Stomach (tissue), 9 donors: Measurements from ENCODE around the gene MARCHF10. TPM values are rescaled to one million over a fixed set of nuclear protein-coding genes. Genes with fewer than 3 reads are reported as not detected.

Source experiments
- DNase-seq, 2 donors: peaks; one replicate each; pipeline versions ENCODE4 v3.0.0 to v3.0.0-alpha.2; 2013 to 2019
- H3K27ac ChIP-seq, 5 donors: fragments of 200-600 bp in 4 of 5; sonication (generic) in 4 of 5; one replicate each; pipeline ENCODE4 v1.5.1; 2013 to 2019; ENCODE audit warnings: mild to moderate bottlenecking in 1 of 5, moderate library complexity in 1 of 5
- H3K27me3 ChIP-seq, 3 donors: fragments of 200-600 bp; sonication (generic); one replicate each; pipeline ENCODE4 v1.5.1; 2017 to 2019; ENCODE audit warnings: mixed run types in 1 of 3
- H3K36me3 ChIP-seq, 4 donors: fragments of 200-600 bp; sonication (generic); 1 replicate in 3 of 4; 2 replicates in 1 of 4; pipeline ENCODE4 v1.5.1; 2016 to 2019
- H3K4me1 ChIP-seq, 4 donors: fragments of 200-600 bp; sonication (generic); one replicate each; pipeline ENCODE4 v1.5.1; 2016 to 2019
- H3K4me3 ChIP-seq, 4 donors: fragments of 200-600 bp; sonication (generic) in 3 of 4; one replicate each; pipeline ENCODE4 v1.5.1; 2016 to 2019; ENCODE audit warnings: mild to moderate bottlenecking in 1 of 4
- H3K9me3 ChIP-seq, 4 donors: fragments of 200-600 bp; sonication (generic); one replicate each; pipeline ENCODE4 v1.5.1; 2016 to 2019
- EP300 ChIP-seq: sonication (generic); formaldehyde crosslinking; IDR thresholded peaks from one replicate; pipeline ENCODE4 v1.6.1; 2017; ENCODE audit warnings: antibody characterized with exemption
- POLR2A ChIP-seq, 4 donors: fragments of 450-650 bp; IDR thresholded peaks; one replicate each; pipeline ENCODE4 v1.6.1; 2016; ENCODE audit warnings: antibody characterized with exemption in 4 of 4, control low read depth in 2 of 4, mild to moderate bottlenecking in 1 of 4, moderate library complexity in 1 of 4
- POLR2AphosphoS5 ChIP-seq, 3 donors: sonication (generic); formaldehyde crosslinking; IDR thresholded peaks; one replicate each; pipeline ENCODE4 v1.6.1; 2016; ENCODE audit warnings: antibody characterized with exemption in 3 of 3
- WGBS, 5 donors: extraction: QIAGEN DNeasy Blood & Tissue Kit in 3 of 5; methylation state at CpG; one replicate each; pipeline versions ENCODE4 v1.1.5 to v1.1.7; 2013 to 2018; 5-methylcytosine and 5-hydroxymethylcytosine counted together
- intact Hi-C: fragments of 100-400 bp; cut with DNase I; formaldehyde crosslinking; loops from one replicate; pipeline ENCODE4 v1.15.1; 2023; ENCODE audit warnings: low total_unique reads
- polyA plus RNA-seq, 3 donors: library from polyadenylated mRNA; stranded (reverse); fragments of 200-250 nt; gene quantifications; one replicate each; pipeline ENCODE4 v1.2.3, GENCODE V29; 2013
- total RNA-seq, 5 donors: library from RNA; depleted of rRNA; stranded (reverse); fragments of >200 nt; gene quantifications; one replicate each; pipeline versions ENCODE4 v1.1.0 to v1.2.3, GENCODE V29; 2014 to 2016
- TF ChIP-seq, protein P1 (sequence below), 7 experiments: fragments of 450-650 bp in 4 of 7; fragments of 200-600 bp in 3 of 7; sonication (generic) in 3 of 7; IDR thresholded peaks; one replicate each; pipeline ENCODE4 v1.5.1; 2016 to 2019; ENCODE audit warnings: antibody characterized with exemption in 7 of 7, control low read depth in 2 of 7, mild to moderate bottlenecking in 1 of 7
- donor health status: healthy with polysubstance abuse.
- donor health status: Bipolar disorder and iron deficiency.
- donor health status: healthy.

Gene MARCHF10
- total and polyA plus RNA-seq, 8 donors, result 0.31 to 0.89 TPM; not detected in 6

DNA sequence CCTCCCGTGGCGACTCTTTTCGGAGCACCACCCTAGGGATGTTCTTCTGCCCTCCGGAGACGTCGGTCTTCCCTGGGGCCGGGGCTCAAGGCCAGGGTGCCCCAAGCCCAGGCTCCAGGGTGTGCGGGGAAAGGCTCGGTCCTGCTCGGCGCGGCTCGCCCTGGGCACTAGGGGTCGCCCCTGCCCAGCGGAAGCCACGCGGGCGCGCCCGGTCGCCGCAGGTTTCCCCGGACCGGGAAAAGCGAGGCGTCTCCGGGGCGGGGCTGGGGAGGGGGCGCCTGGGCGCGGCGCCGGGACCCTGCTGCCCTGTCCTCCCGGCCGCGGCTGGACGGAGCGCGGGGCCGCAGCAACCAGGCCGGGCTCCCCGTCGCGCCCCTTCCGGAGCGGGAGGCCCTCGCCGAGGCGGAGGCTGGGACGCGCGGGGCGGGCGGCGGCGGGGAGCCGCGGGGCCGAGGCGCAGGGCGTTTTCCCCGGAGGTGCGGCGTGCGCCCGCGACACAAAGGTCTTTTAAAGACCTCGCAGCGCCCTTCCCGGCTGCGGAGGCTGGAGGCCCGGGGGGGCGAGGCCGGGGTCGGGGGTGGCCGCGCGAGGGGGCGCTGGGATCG, 104.2 kb downstream of the MARCHF10 start:
- intact Hi-C loops, result loop anchor here (5.0 to 10.0 kb wide), 2 partner anchors 263 to 721 kb away; partner anchors contain the start of gene TANC2
- H3K27ac ChIP-seq, result peak overlapping the region; percentile 59 to 88 (median 81)
- peak overlapping the region; percentile 65 to 72 (median 69) for H3K4me3 ChIP-seq
- peak; percentile 83 to 91 for DNase-seq
- 0 to 1% (median 1%) methylated on average over 8 to 80 of the region's 80 CpGs; no CpG with 5 or more reads in 1 of the 5 donors for WGBS, 5 donors
- H3K27me3 ChIP-seq, result peaks cover 0 to 8% (median 0%) of the 10 kb centered on the region in 3 donors
- peaks cover 5 to 8% (median 7%) of the 10 kb centered on the region in 4 donors for H3K9me3 ChIP-seq
- peaks cover 16 to 34% (median 28%) of the 10 kb centered on the region in 4 donors for H3K4me1 ChIP-seq
- H3K36me3 ChIP-seq, result no peaks in the 10 kb centered on the region
- TF ChIP-seq POLR2A (IDR thresholded peaks at IDR 0.05) (no peak), EP300 (no peak), POLR2AphosphoS5 (IDR thresholded peaks at IDR 0.05) (peak in 1 of 3 donors; percentile 26)
- TF ChIP-seq, protein P1, sequence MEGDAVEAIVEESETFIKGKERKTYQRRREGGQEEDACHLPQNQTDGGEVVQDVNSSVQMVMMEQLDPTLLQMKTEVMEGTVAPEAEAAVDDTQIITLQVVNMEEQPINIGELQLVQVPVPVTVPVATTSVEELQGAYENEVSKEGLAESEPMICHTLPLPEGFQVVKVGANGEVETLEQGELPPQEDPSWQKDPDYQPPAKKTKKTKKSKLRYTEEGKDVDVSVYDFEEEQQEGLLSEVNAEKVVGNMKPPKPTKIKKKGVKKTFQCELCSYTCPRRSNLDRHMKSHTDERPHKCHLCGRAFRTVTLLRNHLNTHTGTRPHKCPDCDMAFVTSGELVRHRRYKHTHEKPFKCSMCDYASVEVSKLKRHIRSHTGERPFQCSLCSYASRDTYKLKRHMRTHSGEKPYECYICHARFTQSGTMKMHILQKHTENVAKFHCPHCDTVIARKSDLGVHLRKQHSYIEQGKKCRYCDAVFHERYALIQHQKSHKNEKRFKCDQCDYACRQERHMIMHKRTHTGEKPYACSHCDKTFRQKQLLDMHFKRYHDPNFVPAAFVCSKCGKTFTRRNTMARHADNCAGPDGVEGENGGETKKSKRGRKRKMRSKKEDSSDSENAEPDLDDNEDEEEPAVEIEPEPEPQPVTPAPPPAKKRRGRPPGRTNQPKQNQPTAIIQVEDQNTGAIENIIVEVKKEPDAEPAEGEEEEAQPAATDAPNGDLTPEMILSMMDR (IDR thresholded peaks at IDR 0.05), result peak in 5 of 7 experiments; percentile 60 to 89 (median 76)

DNA sequence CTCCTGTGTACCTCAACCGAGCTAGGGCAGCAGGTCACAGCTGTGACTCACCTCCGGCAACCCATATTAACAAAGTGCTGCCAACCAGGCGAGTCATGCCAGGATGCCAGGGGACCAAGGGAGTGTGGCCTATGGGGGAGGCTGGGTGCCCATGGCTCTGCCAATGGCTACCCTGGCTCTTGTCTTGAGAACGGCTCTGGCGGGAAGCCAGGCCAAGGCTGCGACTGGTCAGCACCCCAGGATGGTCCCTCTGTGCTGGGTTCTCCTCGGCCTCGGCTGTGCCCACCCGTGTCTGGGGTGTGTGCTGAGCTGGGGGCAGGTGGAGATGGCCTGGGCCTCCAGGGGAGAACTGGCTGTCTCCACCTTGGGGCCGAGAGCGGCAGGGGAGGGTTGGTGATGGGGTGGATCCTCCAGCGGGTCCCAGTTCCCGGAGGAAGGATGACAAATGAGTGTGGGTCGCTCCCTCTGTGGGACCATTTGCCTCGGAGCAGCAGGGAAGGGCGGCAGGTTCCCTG, 104.8 kb downstream of the MARCHF10 start:
- Histone ChIP-seq H3K27ac (peak overlapping the region in 4 of 5 donors; percentile 78 to 88 (median 82)), H3K4me3 (peak overlapping the region; percentile 65 to 72 (median 69)), H3K4me1 (peaks cover 16 to 34% (median 28%) of the 10 kb centered on the region in 4 donors), H3K9me3 (peaks cover under 1 to 3% (median 2%) of the 10 kb centered on the region in 4 donors), H3K36me3 (no peaks in the 10 kb centered on the region), H3K27me3 (peaks cover 0 to 8% (median 0%) of the 10 kb centered on the region in 3 donors)
- peak; percentile 41 to 73 for DNase-seq
- WGBS, 5 donors, result 18 to 22% (median 21%) methylated on average over 11 to 16 of the region's 16 CpGs
- peak in 1 of 3 donors; percentile 60 for TF ChIP-seq POLR2AphosphoS5 (IDR thresholded peaks at IDR 0.05)
- TF ChIP-seq EP300, result no peak
- intact Hi-C loops, result loop anchor here (5.0 to 10.0 kb wide), 2 partner anchors 264 to 721 kb away; partner anchors contain the start of gene TANC2

DNA sequence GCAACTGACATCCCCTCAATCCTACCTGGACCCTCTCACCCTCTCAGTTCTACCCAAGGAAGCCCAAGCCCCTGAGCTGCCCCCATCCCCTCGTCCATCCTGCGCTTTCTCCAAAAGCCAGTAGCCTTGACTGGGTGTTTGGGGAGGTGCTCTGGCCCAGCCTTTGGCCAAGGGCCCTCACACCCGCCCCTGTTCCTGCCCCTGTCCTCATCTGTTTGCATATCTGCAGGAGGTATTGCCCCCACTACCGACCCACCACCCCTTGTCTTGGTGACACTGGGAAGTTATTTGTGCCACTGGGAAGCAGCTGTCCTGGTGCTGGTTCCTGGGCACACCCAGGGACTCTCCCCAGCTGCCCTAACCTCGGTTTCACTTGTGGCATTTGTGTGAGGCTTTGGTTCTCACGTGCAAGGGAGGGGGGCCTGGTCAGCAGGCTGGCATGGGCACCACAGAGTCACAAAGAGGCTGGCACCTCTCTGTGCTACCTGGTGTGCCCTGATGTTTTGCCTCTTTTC, 105.3 kb downstream of the MARCHF10 start:
- no peak for DNase-seq
- H3K36me3 ChIP-seq, result no peaks in the 10 kb centered on the region
- WGBS, 5 donors, result 47 to 63% (median 54%) methylated on average over 6 of the region's 6 CpGs
- no peak for TF ChIP-seq POLR2AphosphoS5 (IDR thresholded peaks at IDR 0.05)
- TF ChIP-seq EP300, result no peak
- TF ChIP-seq, protein P1 (IDR thresholded peaks at IDR 0.05), result no peak
- TF ChIP-seq POLR2A (IDR thresholded peaks at IDR 0.05), result no peak
- intact Hi-C loops, result loop anchor here (5.0 to 10.0 kb wide), 2 partner anchors 264 to 722 kb away; partner anchors contain the start of gene TANC2
- peaks cover 16 to 34% (median 28%) of the 10 kb centered on the region in 4 donors for H3K4me1 ChIP-seq
- peaks cover 0 to 8% (median 0%) of the 10 kb centered on the region in 3 donors for H3K27me3 ChIP-seq
- no peak overlapping the region for H3K4me3 ChIP-seq
- H3K9me3 ChIP-seq, result no peaks in the 10 kb centered on the region
- H3K27ac ChIP-seq, result peak overlapping the region in 1 of 5 donors; percentile 88

DNA sequence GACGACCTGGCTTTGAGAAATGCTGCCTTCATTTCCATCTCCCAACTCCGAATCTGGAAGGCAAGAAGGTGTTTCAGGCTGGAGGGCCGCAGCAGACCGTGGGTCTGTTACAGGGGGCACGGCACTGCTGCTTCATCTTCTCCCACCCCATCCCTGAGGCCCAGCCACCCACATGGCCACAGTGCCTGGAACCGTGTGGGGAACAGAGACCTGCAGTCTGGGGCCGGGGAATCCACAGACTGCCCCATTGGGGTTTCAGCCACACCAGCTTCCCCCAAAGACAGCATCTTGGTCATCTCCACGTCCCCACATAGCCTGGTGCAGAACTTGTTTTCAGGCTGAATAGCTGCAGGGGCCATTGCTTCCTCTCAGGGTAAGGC, 106.4 kb downstream of the MARCHF10 start:
- Histone ChIP-seq H3K4me1 (peaks cover 16 to 34% (median 28%) of the 10 kb centered on the region in 4 donors), H3K9me3 (no peaks in the 10 kb centered on the region), H3K36me3 (no peaks in the 10 kb centered on the region), H3K4me3 (no peak overlapping the region), H3K27ac (no peak overlapping the region), H3K27me3 (peaks cover 0 to 8% (median 0%) of the 10 kb centered on the region in 3 donors)
- intact Hi-C loops, result loop anchor here (5.0 to 10.0 kb wide), 2 partner anchors 266 to 723 kb away; partner anchors contain the start of gene TANC2
- DNase-seq, result no peak
- no peak for TF ChIP-seq EP300
- TF ChIP-seq, protein P1 (IDR thresholded peaks at IDR 0.05), result no peak
- TF ChIP-seq POLR2AphosphoS5 (IDR thresholded peaks at IDR 0.05), result no peak
- TF ChIP-seq POLR2A (IDR thresholded peaks at IDR 0.05), result no peak
- WGBS, 5 donors, result 80 to 89% (median 88%) methylated on average over 6 to 8 of the region's 8 CpGs
